GM21447 (cell line): ENCODE measurements around the gene BRINP3.

Experiments used
- ATAC-seq: cut with Tn5 transposase; IDR thresholded peaks from one replicate; pipeline ENCODE4 v1.9.1; 2021; ENCODE audit not compliant: unreplicated experiment

BRINP3 gene

GRCh38 chr1:190193508-190194115 lies 284.1 kb downstream of the BRINP3 start:
- no peak for ATAC-seq

DNA sequence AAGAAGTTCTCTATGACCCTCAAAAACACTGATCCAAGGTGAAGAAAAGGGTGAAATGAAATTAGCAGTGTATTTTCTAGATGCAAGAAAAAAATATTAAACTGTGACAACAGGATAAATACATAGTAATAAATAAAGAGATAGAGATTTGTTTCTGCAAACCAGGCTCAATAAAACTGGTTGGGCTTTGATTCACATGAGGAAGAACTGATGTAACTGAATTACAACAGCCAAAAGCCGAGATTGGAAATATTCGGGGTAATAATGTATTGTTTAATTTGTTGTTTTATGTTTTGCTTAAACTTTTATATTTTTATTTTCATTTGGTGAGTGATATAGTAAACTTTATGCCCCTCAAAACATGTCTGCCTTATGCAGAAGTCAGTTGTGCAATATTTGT lies 285.0 kb downstream of the BRINP3 start:
- no peak for ATAC-seq

- ATAC-seq, result no peak
Observed at GRCh38 chr1:190183588-190183987, 294.1 kb downstream of the BRINP3 start.

DNA sequence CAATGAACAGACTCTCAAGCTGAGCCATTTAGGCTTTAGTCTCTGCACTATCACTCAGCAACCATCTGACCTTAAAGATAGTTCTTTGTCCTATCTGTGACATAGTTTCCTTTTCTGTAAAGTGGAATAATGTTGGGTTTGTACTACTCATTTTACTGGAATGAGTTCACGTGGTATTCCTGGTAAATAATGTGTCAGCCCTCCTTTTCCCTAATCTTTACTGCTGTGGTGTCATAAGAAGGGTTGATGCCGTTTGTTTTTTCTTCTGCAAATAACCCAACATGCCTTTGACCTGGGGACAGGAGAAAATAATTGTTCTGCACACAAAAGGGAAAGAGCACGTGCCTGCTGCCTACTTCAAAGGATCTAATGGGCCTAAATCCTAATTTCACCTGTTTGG lies 297.8 kb downstream of the BRINP3 start:
- ATAC-seq, result no peak

DNA sequence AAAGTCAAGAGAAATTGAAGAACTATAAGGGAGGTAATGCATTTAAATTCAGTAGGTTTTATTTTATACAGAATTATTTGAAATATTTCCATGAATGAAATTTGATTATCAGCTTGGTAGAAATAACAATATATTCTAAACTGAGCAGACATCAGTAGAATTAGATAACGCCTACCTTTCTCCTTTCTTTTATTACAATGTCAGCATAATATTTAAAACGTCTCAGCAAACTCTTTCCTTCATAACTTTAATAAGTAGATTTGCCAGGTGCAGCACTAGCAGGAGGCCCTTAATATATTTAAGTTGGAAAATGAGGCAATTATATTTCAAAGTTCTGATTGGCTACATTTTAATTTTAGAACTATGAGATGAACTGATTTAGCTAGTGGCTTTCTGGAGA lies 298.8 kb downstream of the BRINP3 start:
- no peak for ATAC-seq

DNA sequence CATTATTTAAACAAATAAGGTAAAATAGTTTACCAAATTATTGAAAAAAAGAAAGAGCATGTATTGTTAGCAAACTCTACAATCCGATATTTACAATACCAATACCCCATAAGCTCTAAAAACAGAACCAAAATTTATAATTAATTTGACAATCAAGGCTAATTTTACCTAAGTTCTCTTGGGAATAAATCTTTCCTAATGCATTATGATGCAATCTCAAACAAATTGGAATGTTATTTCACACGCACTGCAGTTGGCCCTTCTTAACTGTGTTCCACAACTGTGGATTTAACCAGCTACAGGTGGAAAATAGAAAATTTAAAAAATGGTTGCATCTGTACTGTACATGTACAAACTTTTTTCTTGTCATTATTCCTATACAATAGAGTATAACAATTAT lies 300.1 kb downstream of the BRINP3 start:
- no peak for ATAC-seq

DNA sequence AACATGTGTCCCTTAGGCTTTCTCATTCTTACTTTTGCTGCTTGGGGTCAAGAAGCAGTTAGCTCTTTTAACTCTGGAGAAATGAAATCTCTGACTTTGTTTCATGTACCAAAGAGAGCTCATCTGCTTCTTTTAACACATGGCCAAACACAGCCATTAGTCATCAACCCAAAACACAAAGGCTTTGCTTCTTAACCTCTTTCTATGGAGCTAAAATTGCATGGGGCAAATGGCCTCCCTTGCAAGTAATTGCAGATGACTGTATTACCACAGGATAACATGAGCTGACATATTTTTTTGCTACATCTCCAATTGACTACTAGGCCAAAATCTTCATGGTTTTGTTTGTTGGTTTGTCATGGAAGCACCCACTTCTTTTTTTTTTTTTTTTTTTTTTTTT lies 300.9 kb downstream of the BRINP3 start:
- ATAC-seq, result no peak

- no peak for ATAC-seq
Observed at GRCh38 chr1:190175320-190175719, 302.3 kb downstream of the BRINP3 start.

DNA sequence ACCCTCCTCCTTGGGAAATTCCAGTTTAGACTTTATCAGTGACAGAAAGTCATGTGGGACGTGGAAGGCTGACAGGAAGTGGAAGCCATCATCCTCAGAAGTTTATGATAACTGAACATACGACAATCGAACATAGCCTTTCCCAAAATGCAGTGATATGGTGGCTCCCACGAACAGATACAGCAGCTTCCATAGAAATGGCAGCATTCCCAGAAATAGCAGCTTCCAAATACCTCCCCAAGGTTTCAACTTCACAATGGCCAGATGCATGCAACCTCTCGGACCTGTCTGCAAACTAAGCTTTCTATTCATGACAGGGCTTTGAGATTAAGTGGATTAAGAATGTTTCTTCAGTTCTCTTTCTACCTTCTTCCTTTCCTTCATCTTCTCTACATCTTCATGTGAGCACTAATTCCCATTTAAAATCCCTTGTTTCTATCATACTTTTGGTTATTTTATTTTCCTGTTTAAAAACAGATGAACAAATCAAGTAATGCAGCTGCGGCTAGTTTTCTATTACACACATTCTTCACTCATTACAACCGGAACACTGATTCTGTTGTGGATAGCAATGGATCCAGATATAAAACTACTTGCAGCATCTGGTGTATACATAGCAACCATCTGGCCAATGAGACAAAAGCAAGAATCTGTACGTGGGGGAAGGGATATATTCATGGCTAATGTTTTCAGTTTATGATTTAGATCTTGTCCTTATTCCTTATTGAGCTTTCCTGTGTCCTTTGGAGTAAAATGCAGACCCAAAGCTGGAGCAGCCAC lies 304.8 kb downstream of the BRINP3 start:
- ATAC-seq, result no peak

DNA sequence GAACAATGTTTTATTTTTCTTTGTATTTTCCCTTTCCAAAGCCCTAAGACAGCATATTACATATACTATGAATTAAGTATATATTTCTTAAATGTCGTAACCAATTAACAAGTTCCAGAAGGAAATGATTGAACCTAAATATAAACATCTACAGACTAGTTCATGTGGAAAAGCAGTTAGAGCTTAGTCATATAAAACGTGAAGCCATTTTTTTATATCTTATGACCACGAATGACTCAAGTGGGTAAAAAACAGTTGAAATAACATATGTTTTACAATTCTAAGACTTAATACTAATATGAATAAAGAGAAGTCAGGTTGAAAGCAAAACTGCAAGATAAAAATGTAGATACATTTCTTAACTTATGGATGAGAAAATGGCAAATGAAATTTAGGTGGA lies 307.3 kb downstream of the BRINP3 start:
- no peak for ATAC-seq

DNA sequence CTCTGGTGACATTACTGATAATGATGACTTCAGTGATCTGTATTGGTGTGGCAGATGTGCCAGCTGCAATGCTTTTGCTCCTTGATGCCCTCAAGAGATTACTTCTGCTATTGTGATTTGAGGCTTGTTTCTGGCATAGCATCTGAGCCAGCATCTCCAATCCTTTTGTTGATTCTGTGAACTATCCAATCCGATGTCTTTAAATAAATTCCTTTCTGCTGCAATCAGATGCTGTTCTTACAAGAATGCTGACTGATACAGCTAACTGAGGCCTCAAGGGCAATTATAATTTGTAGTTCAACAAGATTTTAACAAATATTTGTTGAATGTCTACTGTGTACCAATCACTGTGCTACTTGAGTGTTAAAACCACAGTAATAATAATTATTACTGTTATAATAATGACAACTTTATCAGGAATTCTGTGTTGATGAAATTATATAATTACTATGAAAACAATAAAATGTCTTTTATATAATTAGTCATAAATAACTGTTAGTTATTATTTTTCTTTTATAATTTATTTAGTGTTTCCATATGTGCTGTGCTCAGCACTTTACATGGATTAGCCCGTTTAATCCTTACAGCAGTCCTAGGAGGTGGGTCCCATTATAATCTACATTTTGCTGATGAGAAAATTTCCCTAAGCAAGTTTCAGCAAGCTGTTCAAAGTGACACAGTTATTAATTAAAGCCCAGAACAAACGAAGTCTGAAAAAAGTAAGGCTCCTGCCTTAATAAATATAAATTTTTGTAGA lies 308.2 kb downstream of the BRINP3 start:
- ATAC-seq, result no peak

DNA sequence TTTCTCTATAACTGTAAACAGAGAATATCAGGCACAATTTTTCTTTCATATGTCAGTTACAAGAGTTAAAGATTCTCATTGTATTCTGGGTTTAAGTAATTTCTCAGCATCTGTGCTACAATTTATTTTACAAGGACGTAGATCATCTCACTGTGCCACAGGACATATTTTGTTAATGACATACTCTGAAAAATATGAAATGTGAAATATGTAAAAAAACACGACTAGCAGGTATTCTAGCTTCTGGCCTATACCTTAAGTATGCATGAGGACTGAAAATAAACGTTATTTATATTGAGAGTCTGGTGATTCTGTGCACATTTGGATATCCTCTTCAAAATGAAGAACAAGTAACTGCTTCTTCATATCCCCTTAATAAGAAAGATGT lies 308.8 kb downstream of the BRINP3 start:
- ATAC-seq, result no peak

DNA sequence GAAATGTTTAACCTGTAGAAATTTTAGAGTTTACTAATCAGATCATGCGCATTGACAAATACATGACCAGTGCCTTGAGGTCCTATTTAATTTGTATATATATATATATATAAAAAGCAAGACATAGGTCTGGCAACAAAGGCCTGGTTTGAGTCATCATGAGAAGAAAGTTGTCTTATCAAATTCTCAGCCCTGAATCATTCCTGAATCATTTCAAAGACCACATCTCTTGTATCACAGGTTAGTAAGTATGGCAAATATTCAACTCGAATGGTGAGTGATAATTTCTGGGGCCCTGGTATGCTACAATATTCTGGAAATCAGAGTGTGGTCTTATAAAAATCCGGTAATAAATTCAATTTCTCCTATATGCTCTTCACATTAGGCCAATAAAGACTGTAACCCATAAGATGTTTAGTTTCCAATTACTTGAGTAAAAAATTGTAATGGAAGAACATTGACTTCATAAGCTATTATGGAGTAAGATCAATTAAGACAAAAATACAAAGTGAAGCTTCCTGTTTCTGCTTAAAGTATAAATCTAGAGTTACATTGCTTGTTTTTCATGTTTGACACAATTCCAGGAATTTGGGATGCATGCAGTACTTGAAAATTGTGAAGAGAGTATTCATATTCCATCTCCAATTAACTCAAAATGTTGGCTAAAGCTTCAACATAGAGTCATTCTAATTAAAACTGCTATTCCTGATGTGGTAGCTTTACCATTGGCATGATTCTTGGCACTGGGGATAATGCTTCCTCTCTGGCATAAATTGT lies 309.4 kb downstream of the BRINP3 start:
- ATAC-seq, result no peak

- ATAC-seq, result no peak
Observed at GRCh38 chr1:190159146-190159545, 318.5 kb downstream of the BRINP3 start.

GRCh38 chr1:190154744-190155143 lies 322.9 kb downstream of the BRINP3 start:
- ATAC-seq, result no peak

DNA sequence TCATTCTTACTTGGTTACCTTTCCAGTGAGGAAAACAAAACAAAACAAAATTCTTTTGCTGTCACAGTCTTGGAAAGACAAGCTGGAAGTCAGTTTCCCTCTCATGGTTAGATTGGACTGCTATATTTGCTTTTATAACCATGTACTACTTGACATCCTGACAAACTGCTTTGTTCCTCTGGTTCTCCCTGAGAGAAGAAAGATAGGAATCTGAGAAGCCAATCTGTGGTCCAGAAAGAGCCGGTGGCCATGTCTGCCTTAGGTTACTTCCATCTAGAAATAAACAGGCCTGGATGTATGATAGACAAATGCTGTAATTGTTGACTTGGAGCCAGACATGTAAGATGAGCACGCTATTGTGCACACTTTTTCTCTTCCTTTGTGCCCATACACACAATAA lies 330.0 kb downstream of the BRINP3 start:
- ATAC-seq, result no peak

DNA sequence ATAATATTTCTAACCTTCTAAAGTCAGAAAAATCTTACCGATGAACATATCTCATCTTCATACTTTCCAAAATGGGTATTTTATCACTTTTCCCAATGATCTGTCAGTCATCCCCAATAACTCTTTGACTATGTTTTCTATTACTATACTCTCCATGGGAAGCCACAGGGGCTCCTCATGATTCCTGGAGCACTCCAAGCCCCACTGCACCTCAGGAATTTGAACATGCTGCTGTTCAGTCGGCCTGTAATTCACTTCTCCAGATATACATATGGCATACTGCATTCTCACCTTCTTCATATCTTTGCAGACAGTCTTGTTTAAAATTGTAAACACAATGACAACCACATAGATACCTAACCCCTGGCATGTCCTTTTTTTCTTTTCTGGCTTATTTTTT lies 333.0 kb downstream of the BRINP3 start:
- no peak for ATAC-seq

DNA sequence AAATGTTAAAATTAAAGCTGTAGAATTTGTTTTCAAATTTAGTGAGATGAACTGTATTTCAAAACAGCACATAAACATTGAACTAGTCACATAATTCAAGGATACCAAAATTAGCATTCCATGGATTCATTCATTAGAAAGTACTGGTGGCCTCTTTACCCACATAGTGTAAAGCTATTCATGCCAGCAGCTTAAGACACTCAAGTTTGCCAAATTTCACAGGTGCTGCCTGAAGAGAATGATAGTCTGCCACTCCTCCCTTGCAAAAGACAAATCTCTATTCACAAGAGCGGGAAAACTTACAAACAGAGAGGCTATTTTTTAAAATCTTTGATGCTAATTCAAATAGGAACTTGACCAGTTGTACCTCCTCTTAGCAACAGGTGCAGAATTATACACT lies 337.0 kb downstream of the BRINP3 start:
- ATAC-seq, result no peak

DNA sequence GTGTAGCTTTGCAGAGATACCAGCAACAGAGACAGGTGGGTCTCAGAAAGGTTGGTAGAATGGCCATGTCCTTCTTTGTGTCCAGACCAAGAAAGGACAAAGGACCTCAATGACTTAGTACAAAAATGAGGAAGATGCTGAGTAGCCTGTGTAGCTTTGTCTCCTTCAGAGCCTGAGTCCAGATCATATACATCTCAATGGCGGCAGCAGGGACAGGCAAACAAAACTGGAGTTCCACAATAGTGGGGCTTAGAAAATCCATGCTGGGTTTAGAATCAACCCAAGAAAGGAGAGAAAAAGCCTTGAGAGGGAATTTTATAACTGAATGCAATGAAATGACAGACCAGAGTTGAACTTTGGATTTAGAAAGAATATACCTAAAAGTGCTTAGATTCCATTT lies 339.0 kb downstream of the BRINP3 start:
- ATAC-seq, result no peak

GRCh38 chr1:190138266-190138665 lies 339.4 kb downstream of the BRINP3 start:
- ATAC-seq, result no peak

- no peak for ATAC-seq
Observed at GRCh38 chr1:190129366-190129765, 348.3 kb downstream of the BRINP3 start.
